ENCODE measurements around the gene SLC1A1.

DNA sequence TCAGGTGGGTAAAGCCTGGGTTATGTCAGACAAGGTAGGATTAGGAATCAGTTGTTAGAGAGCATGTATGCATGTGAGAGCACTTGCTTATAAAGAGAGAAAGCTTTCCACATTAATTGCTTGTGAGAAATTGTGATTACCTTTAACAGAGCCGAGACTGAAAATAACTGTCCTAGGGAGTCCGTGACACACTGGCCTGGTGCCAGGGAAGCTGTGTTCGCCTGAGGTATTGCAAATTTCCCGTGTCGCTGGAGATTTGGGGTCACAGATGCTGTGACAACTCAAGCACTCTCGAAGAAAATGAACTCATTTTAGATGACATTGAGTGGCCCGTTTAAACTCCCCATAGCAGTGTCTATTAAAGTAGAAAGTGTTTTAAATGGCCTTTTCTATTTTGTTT lies 9.6 kb downstream of the SLC1A1 start:
- TF ChIP-seq, protein P1, sequence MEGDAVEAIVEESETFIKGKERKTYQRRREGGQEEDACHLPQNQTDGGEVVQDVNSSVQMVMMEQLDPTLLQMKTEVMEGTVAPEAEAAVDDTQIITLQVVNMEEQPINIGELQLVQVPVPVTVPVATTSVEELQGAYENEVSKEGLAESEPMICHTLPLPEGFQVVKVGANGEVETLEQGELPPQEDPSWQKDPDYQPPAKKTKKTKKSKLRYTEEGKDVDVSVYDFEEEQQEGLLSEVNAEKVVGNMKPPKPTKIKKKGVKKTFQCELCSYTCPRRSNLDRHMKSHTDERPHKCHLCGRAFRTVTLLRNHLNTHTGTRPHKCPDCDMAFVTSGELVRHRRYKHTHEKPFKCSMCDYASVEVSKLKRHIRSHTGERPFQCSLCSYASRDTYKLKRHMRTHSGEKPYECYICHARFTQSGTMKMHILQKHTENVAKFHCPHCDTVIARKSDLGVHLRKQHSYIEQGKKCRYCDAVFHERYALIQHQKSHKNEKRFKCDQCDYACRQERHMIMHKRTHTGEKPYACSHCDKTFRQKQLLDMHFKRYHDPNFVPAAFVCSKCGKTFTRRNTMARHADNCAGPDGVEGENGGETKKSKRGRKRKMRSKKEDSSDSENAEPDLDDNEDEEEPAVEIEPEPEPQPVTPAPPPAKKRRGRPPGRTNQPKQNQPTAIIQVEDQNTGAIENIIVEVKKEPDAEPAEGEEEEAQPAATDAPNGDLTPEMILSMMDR (IDR thresholded peaks at IDR 0.05; ENCODE audit: low read depth, low read length, missing input control) = no peak
- TF ChIP-seq YY1 (IDR thresholded peaks at IDR 0.05) = no peak
- TF ChIP-seq, protein P2, sequence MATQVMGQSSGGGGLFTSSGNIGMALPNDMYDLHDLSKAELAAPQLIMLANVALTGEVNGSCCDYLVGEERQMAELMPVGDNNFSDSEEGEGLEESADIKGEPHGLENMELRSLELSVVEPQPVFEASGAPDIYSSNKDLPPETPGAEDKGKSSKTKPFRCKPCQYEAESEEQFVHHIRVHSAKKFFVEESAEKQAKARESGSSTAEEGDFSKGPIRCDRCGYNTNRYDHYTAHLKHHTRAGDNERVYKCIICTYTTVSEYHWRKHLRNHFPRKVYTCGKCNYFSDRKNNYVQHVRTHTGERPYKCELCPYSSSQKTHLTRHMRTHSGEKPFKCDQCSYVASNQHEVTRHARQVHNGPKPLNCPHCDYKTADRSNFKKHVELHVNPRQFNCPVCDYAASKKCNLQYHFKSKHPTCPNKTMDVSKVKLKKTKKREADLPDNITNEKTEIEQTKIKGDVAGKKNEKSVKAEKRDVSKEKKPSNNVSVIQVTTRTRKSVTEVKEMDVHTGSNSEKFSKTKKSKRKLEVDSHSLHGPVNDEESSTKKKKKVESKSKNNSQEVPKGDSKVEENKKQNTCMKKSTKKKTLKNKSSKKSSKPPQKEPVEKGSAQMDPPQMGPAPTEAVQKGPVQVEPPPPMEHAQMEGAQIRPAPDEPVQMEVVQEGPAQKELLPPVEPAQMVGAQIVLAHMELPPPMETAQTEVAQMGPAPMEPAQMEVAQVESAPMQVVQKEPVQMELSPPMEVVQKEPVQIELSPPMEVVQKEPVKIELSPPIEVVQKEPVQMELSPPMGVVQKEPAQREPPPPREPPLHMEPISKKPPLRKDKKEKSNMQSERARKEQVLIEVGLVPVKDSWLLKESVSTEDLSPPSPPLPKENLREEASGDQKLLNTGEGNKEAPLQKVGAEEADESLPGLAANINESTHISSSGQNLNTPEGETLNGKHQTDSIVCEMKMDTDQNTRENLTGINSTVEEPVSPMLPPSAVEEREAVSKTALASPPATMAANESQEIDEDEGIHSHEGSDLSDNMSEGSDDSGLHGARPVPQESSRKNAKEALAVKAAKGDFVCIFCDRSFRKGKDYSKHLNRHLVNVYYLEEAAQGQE (IDR thresholded peaks at IDR 0.05) = no peak
- TF ChIP-seq, protein P3, sequence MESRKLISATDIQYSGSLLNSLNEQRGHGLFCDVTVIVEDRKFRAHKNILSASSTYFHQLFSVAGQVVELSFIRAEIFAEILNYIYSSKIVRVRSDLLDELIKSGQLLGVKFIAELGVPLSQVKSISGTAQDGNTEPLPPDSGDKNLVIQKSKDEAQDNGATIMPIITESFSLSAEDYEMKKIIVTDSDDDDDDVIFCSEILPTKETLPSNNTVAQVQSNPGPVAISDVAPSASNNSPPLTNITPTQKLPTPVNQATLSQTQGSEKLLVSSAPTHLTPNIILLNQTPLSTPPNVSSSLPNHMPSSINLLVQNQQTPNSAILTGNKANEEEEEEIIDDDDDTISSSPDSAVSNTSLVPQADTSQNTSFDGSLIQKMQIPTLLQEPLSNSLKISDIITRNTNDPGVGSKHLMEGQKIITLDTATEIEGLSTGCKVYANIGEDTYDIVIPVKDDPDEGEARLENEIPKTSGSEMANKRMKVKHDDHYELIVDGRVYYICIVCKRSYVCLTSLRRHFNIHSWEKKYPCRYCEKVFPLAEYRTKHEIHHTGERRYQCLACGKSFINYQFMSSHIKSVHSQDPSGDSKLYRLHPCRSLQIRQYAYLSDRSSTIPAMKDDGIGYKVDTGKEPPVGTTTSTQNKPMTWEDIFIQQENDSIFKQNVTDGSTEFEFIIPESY (IDR thresholded peaks at IDR 0.05) = no peak
- TF ChIP-seq, protein P4, sequence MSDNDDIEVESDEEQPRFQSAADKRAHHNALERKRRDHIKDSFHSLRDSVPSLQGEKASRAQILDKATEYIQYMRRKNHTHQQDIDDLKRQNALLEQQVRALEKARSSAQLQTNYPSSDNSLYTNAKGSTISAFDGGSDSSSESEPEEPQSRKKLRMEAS (IDR thresholded peaks at IDR 0.05) = no peak
- TF ChIP-seq SP1 (IDR thresholded peaks at IDR 0.05) = no peak
- no peak for TF ChIP-seq GABPA (IDR thresholded peaks at IDR 0.05 in 1 of 2, conservative IDR thresholded peaks at IDR 0.05 in 1 of 2)
- TF ChIP-seq TAF1 (conservative IDR thresholded peaks at IDR 0.05) = no peak
- TF ChIP-seq, protein P5, sequence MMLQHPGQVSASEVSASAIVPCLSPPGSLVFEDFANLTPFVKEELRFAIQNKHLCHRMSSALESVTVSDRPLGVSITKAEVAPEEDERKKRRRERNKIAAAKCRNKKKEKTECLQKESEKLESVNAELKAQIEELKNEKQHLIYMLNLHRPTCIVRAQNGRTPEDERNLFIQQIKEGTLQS (IDR thresholded peaks at IDR 0.05) = no peak
